WTC11 (cell line): ENCODE measurements around the gene SLC41A3.
"Not testable (repeated sequence)": the region's sequence is repeated elsewhere in the genome, so short reads cannot be mapped to it uniquely, and the experiment has no call there.

ENCODE experiments used
- ATF1 ChIP-seq: sonication (generic); formaldehyde crosslinking; IDR thresholded peaks from 2 replicates; pipeline ENCODE4 v1.8.1; 2023; ENCODE audit warnings: mild to moderate bottlenecking, moderate library complexity, missing genetic modification reagents
- CTCF ChIP-seq: fragments of 200-600 bp; IDR thresholded peaks from 2 replicates; pipeline ENCODE4 v1.8.0; 2022; ENCODE audit warnings: antibody characterized with exemption
- KAT7 ChIP-seq: sonication (generic); formaldehyde crosslinking; IDR thresholded peaks from 2 replicates; pipeline ENCODE4 v1.8.1; 2023; ENCODE audit warnings: missing genetic modification reagents, mild to moderate bottlenecking, borderline replicate concordance
- MLX ChIP-seq: sonication (generic); formaldehyde crosslinking; IDR thresholded peaks from 2 replicates; pipeline ENCODE4 v1.8.1; 2023; ENCODE audit warnings: mild to moderate bottlenecking, missing genetic modification reagents, moderate library complexity
- MYBL2 ChIP-seq: sonication (generic); formaldehyde crosslinking; IDR thresholded peaks from 2 replicates; pipeline ENCODE4 v1.8.1; 2023; ENCODE audit warnings: mild to moderate bottlenecking, moderate library complexity, missing genetic modification reagents
- TF ChIP-seq, protein P1 (sequence below): sonication (generic); formaldehyde crosslinking; IDR thresholded peaks from 2 replicates; pipeline ENCODE4 v1.8.1; 2022; ENCODE audit warnings: low read depth, missing genetic modification reagents, borderline replicate concordance

GRCh38 chr3:126066676-126067075 lies 17.2 kb downstream of the SLC41A3 start:
- TF ChIP-seq CTCF; MYBL2 (CRISPR knock-in tag); KAT7 (CRISPR knock-in tag); MLX (CRISPR knock-in tag); ATF1 (CRISPR knock-in tag): not testable (repeated sequence)
- TF ChIP-seq, protein P1, sequence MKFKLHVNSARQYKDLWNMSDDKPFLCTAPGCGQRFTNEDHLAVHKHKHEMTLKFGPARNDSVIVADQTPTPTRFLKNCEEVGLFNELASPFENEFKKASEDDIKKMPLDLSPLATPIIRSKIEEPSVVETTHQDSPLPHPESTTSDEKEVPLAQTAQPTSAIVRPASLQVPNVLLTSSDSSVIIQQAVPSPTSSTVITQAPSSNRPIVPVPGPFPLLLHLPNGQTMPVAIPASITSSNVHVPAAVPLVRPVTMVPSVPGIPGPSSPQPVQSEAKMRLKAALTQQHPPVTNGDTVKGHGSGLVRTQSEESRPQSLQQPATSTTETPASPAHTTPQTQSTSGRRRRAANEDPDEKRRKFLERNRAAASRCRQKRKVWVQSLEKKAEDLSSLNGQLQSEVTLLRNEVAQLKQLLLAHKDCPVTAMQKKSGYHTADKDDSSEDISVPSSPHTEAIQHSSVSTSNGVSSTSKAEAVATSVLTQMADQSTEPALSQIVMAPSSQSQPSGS (CRISPR knock-in tag): not testable (repeated sequence)
